Measurements from ENCODE around the gene TNPO2. TPM values are rescaled to one million over a fixed set of nuclear protein-coding genes. Genes with fewer than 3 reads are reported as not detected.

The TNPO2 gene
- total and polyA plus RNA-seq, 2 of the 13 experiments (the other 11 are each of a cell fraction or from before 2014, with no cell fraction given): 31.7 to 61.0 TPM

DNA sequence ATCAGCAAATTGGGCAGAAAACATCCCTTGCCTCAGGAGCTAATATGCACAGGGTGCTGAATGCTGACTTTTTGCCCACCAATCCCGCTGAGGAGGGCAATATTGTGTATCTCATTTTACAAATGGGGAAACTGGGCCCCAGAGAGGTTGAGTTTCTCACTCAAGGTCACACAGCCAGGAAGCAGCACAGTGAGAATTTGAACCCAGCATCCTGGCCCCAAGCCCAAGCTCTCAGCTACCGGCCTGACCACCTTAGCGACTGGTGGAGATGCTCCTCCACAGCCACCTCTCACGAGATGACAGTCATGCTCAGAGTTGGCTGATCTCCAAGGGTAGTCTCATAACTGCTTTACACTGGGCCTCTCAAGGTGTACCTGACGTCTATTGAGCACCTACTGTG, 30.8 kb downstream of the TNPO2 start:
- in situ Hi-C loops (cut with HindIII; ENCODE audit: extremely low pct_ligation_motif_present, low pct_unique_long_range_greater_than_20kb): no loop called here
- Histone ChIP-seq H3K9ac (ENCODE audit: insufficient read depth, low read depth, low read length) (no peak overlapping the region), H3K36me3 (replicated peaks in 1 of 2; ENCODE audit: control insufficient read depth in 1 of 2, insufficient read depth in 2 of 2, low read length in 2 of 2) (peaks cover 0 to 5% of the 10 kb centered on the region in 2 experiments; a peak in 1 of 5 replicates), H2AFZ (ENCODE audit: low read length) (no peak overlapping the region), H3K27ac (ENCODE audit: extremely low read length, insufficient read depth, low read length) (no peak overlapping the region), H3K4me2 (ENCODE audit: low read depth, low read length) (no peak overlapping the region), H3K4me1 (ENCODE audit: insufficient read depth, low read length) (peaks cover 16% of the 10 kb centered on the region), H3K4me3 (replicated peaks in 1 of 3; ENCODE audit: insufficient read depth in 1 of 3, low read depth in 2 of 3, low read length in 3 of 3) (no peak overlapping the region), H3K79me2 (ENCODE audit: insufficient read depth, low read length) (peaks cover 4% of the 10 kb centered on the region), H4K20me1 (ENCODE audit: insufficient read depth, low read length) (no peaks in the 10 kb centered on the region), H3K27me3 (ENCODE audit: control insufficient read depth in 1 of 2, insufficient read depth in 2 of 2, low read length in 2 of 2) (no peaks in the 10 kb centered on the region; a peak in 1 of 5 replicates), H3K9me3 (ENCODE audit: low read length) (no peaks in the 10 kb centered on the region)
- ATAC-seq (no peak), DNase-seq (ENCODE audit: low spot score) (no peak), FAIRE-seq (no peak)
- WGBS (ENCODE audit: low lambda C conversion rate): 92% methylated on average over 3 of the region's 5 CpGs
- TF ChIP-seq ZNF768 (CRISPR knock-in tag; IDR thresholded peaks at IDR 0.05): peak; percentile 85
- TF ChIP-seq PHF5A (CRISPR knock-in tag; IDR thresholded peaks at IDR 0.05; ENCODE audit: low read depth, unreplicated experiment): no peak
- no peak for TF ChIP-seq ARNTL (CRISPR knock-in tag; IDR thresholded peaks at IDR 0.05)
- BruUV-seq (replicated peaks): no TSS peak
- ChIA-PET CTCF (ENCODE audit: low intra/inter-chr PET ratio, low total read pairs) (no interaction called here), POLR2A (no interaction called here)
- intact Hi-C loops (cut with micrococcal nuclease; ENCODE audit: unreplicated experiment): no loop called here

- Histone ChIP-seq H4K20me1 (ENCODE audit: insufficient read depth, low read length) (no peaks in the 10 kb centered on the region), H3K9ac (ENCODE audit: insufficient read depth, low read depth, low read length) (no peak overlapping the region), H3K27me3 (ENCODE audit: control insufficient read depth in 1 of 2, insufficient read depth in 2 of 2, low read length in 2 of 2) (no peaks in the 10 kb centered on the region), H3K4me2 (ENCODE audit: low read depth, low read length) (no peak overlapping the region), H3K79me2 (ENCODE audit: insufficient read depth, low read length) (no peaks in the 10 kb centered on the region), H3K27ac (ENCODE audit: extremely low read length, insufficient read depth, low read length) (no peak overlapping the region), H3K4me1 (ENCODE audit: insufficient read depth, low read length) (no peaks in the 10 kb centered on the region), H3K4me3 (replicated peaks in 1 of 3; ENCODE audit: insufficient read depth in 1 of 3, low read depth in 2 of 3, low read length in 3 of 3) (no peak overlapping the region), H2AFZ (ENCODE audit: low read length) (no peak overlapping the region), H3K36me3 (replicated peaks in 1 of 2; ENCODE audit: control insufficient read depth in 1 of 2, insufficient read depth in 2 of 2, low read length in 2 of 2) (peaks cover 0 to 5% of the 10 kb centered on the region in 2 experiments; a peak in 1 of 5 replicates), H3K9me3 (ENCODE audit: low read length) (no peaks in the 10 kb centered on the region)
- ChIA-PET CTCF (ENCODE audit: low intra/inter-chr PET ratio, low total read pairs) (no interaction called here), POLR2A (no interaction called here)
- intact Hi-C loops (cut with micrococcal nuclease; ENCODE audit: unreplicated experiment) (no loop called here), in situ Hi-C loops (cut with HindIII; ENCODE audit: extremely low pct_ligation_motif_present, low pct_unique_long_range_greater_than_20kb) (no loop called here)
- ATAC-seq (peak; percentile 20; the same call in 2 of the 3 replicates), DNase-seq (ENCODE audit: low spot score) (no peak), FAIRE-seq (no peak)
- BruUV-seq (replicated peaks): no TSS peak
- TF ChIP-seq ZNF230 (CRISPR knock-in tag; IDR thresholded peaks at IDR 0.05) (no peak), IRX3 (CRISPR knock-in tag; IDR thresholded peaks at IDR 0.05; ENCODE audit: borderline replicate concordance, low read depth) (no peak)
- 96% methylated on average over 11 of the region's 26 CpGs for WGBS (ENCODE audit: low lambda C conversion rate)
These were observed 34.0 kb downstream of the TNPO2 start for GRCh38 chr19:12689581-12690216.
